CD4-positive, alpha-beta T cell (primary cell): Measurements from ENCODE around the gene PSMC6. TPM values are rescaled to one million over a fixed set of nuclear protein-coding genes. Genes with fewer than 3 reads are reported as not detected.
"Not testable (repeated sequence)": the region's sequence is repeated elsewhere in the genome, so short reads cannot be mapped to it uniquely, and the experiment has no call there.

ENCODE experiments used
- ATAC-seq: fragments of 200-7000 bp; cut with Tn5 transposase; one replicate; pipeline ENCODE4 v1.10.0; 2022; ENCODE audit warnings: mild to moderate bottlenecking; ENCODE audit not compliant: poor library complexity
- CTCF ChIA-PET: fragments of 350-600 bp; sonication (Branson Sonifier 250); formaldehyde crosslinking; loops from one replicate; lab custom pipeline; 2021; ENCODE audit warnings: antibody characterized with exemption, inconsistent platforms; lab: Charles Lee
- POLR2A ChIA-PET: fragments of 350-600 bp; sonication (Branson Sonifier 250); formaldehyde crosslinking; loops from one replicate; lab custom pipeline; 2021; ENCODE audit warnings: antibody characterized with exemption, inconsistent platforms; lab: Charles Lee
- DNase-seq, 14 experiments: peaks; one replicate each; pipeline ENCODE4 v3.0.0-alpha.2; 2013 to 2020; ENCODE audit warnings: mixed read lengths in 2 of 14
- H3K27ac ChIP-seq, 2 donors: one replicate each; pipeline versions ENCODE4 v1.5.1 to v1.7.0; 2013; ENCODE audit warnings: low read length in 2 of 2, low read depth in 1 of 2, mild to moderate bottlenecking in 1 of 2
- H3K27me3 ChIP-seq, 2 experiments: 1 replicate in 1 of 2; 2 replicates in 1 of 2; pipeline versions ENCODE4 v1.6.1 to v1.7.0; 2013; ENCODE audit warnings: low read length in 2 of 2, control low read depth in 1 of 2, mild to moderate bottlenecking in 1 of 2, moderate library complexity in 1 of 2; ENCODE audit not compliant: insufficient read depth in 2 of 2, control insufficient read depth in 1 of 2
- H3K36me3 ChIP-seq: one replicate; pipeline ENCODE4 v1.6.1; 2013; ENCODE audit warnings: low read length, control low read depth; ENCODE audit not compliant: insufficient read depth
- H3K4me1 ChIP-seq: one replicate; pipeline ENCODE4 v1.6.1; 2013; ENCODE audit warnings: low read length, control low read depth; ENCODE audit not compliant: insufficient read depth
- H3K4me3 ChIP-seq: one replicate; pipeline ENCODE4 v1.5.1; 2013; ENCODE audit warnings: mild to moderate bottlenecking, low read length, moderate library complexity
- H3K9me3 ChIP-seq, 2 experiments: 1 replicate in 1 of 2; 2 replicates in 1 of 2; pipeline versions ENCODE4 v1.6.1 to v1.7.0; 2013; ENCODE audit warnings: low read length in 2 of 2, mild to moderate bottlenecking in 2 of 2, control low read depth in 1 of 2, moderate library complexity in 1 of 2; ENCODE audit not compliant: control insufficient read depth in 1 of 2, insufficient read depth in 1 of 2
- H3K27ac Mint-ChIP-seq: one replicate; pipeline ENCODE4 v1.8.0; 2020; ENCODE audit warnings: mixed read lengths
- H3K27me3 Mint-ChIP-seq: one replicate; pipeline ENCODE4 v1.8.0; 2021; ENCODE audit warnings: mixed read lengths
- H3K36me3 Mint-ChIP-seq: one replicate; pipeline ENCODE4 v1.8.0; 2021; ENCODE audit warnings: low read depth, mixed read lengths
- H3K4me1 Mint-ChIP-seq: one replicate; pipeline ENCODE4 v1.8.0; 2021; ENCODE audit warnings: low read depth, mixed read lengths
- H3K4me3 Mint-ChIP-seq: one replicate; pipeline ENCODE4 v1.8.0; 2020; ENCODE audit warnings: mild to moderate bottlenecking, mixed read lengths
- H3K9me3 Mint-ChIP-seq: one replicate; pipeline ENCODE4 v1.8.0; 2020; ENCODE audit warnings: mixed read lengths
- intact Hi-C, 2 experiments: fragments of 100-400 bp; cut with DNase I in 1 of 2; cut with micrococcal nuclease in 1 of 2; formaldehyde crosslinking; loops; one replicate each; pipeline versions ENCODE4 v1.15.1 to v1.9.0; 2023 to 2025; cut with DNase I, micrococcal nuclease
- total RNA-seq, 174 experiments: library from RNA in 2 of 174; stranded (reverse) in 2 of 174; gene quantifications; one replicate each; pipeline ENCODE4 v1.2.3 and lab custom pipeline; 2021 to 2026
- TF ChIP-seq, protein P1 (sequence below): fragments of 200-600 bp; IDR thresholded peaks from one replicate; pipeline ENCODE4 v1.8.0; 2022; ENCODE audit warnings: antibody characterized with exemption, mild to moderate bottlenecking

Gene PSMC6
- total RNA-seq, 2 experiments from 2014 or later: 110 to 111 TPM

DNA sequence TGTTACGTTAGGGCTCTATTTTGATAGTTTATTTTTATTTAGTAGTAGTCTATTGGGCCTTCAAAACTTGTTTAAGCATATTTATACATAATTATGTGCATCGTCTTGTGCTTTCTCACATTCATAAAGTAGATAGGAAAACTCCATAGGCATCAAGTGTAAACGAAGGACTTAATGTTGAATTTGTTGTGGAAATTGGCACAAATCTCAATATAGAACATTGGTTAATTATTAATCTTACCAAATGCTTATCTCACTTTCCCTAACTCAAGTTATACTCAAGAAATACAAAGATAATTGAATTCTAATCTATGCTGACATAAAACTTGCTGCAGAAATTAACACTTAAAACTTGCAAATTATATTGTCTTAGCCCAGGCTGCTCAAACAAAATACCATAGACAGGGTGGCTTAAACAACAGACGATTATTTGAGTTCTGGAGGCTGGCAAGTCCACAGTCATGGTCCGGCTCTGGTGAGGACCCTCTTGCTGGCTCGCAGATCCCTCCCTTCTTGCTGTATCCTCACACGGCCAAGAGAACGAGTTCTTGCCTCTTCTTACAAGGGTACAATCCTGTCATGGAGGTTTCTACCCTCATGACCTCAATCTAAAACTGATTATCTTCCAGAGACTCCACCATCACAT, 41.8 kb downstream of the PSMC6 start:
- ChIA-PET POLR2A (no interaction called here), CTCF (no interaction called here)
- intact Hi-C loops: no loop called here
- Mint-ChIP-seq H3K36me3 (peaks cover 64% of the 10 kb centered on the region), H3K4me1 (peaks cover 31% of the 10 kb centered on the region), H3K27ac (peak overlapping the region; percentile 38), H3K9me3 (no peaks in the 10 kb centered on the region), H3K27me3 (no peaks in the 10 kb centered on the region), H3K4me3 (no peak overlapping the region)
- no peak overlapping the region for H3K27ac ChIP-seq
- no peaks in the 10 kb centered on the region for H3K9me3 ChIP-seq
- TF ChIP-seq, protein P1, sequence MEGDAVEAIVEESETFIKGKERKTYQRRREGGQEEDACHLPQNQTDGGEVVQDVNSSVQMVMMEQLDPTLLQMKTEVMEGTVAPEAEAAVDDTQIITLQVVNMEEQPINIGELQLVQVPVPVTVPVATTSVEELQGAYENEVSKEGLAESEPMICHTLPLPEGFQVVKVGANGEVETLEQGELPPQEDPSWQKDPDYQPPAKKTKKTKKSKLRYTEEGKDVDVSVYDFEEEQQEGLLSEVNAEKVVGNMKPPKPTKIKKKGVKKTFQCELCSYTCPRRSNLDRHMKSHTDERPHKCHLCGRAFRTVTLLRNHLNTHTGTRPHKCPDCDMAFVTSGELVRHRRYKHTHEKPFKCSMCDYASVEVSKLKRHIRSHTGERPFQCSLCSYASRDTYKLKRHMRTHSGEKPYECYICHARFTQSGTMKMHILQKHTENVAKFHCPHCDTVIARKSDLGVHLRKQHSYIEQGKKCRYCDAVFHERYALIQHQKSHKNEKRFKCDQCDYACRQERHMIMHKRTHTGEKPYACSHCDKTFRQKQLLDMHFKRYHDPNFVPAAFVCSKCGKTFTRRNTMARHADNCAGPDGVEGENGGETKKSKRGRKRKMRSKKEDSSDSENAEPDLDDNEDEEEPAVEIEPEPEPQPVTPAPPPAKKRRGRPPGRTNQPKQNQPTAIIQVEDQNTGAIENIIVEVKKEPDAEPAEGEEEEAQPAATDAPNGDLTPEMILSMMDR: no peak
- no peaks in the 10 kb centered on the region for H3K27me3 ChIP-seq
- no peak for ATAC-seq
- H3K4me1 ChIP-seq: peaks cover 9% of the 10 kb centered on the region
- no peak overlapping the region for H3K4me3 ChIP-seq
- peaks cover 65% of the 10 kb centered on the region for H3K36me3 ChIP-seq
- DNase-seq: no peak

DNA sequence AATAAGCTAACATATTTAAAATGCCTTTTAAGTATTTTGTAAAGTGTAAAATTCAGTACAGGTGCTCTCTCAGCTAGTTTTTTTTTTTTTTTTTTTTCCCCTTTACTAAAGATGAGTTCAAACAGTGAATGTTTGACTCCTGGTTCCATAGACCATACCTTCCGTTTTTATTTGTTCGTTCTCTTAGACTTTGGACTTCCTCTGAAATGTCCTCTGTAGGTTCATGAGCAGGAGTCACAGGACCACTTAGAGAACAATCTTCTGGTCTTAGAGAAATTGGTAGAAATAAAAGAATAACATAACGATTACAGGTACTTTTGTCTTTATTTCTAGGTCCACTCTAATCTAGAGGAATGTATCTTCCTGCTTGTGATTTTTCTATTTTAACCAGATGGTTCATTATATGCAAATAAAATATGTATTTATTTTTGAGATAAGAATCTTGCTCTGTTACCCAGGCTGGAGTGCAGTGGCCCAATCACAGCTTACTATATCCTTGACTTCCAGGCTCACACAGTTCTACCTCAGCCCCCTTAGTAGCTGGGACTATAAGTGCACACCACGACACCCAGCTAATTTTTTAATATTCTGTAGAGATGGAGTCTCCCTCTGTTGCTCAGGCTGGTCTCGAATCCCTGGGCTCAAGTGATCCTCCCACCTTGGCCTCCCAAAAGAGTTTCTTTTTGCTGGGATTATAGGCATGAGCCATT, 48.8 kb downstream of the PSMC6 start:
- no peaks in the 10 kb centered on the region for H3K4me1 ChIP-seq
- H3K27me3 ChIP-seq: no peaks in the 10 kb centered on the region
- no peak for ATAC-seq
- no peak overlapping the region for H3K27ac ChIP-seq
- TF ChIP-seq, protein P1: no peak
- no peak for DNase-seq
- Mint-ChIP-seq H3K4me3 (no peak overlapping the region), H3K9me3 (no peaks in the 10 kb centered on the region), H3K27ac (no peak overlapping the region), H3K27me3 (no peaks in the 10 kb centered on the region), H3K36me3 (peaks cover 46% of the 10 kb centered on the region), H3K4me1 (no peaks in the 10 kb centered on the region)
- no peak overlapping the region for H3K4me3 ChIP-seq
- H3K9me3 ChIP-seq: no peaks in the 10 kb centered on the region
- H3K36me3 ChIP-seq: peaks cover 37% of the 10 kb centered on the region
- intact Hi-C loops: no loop called here
- ChIA-PET POLR2A (interaction anchor here (1.6 kb wide), 1 partner anchor 25 kb away, joined by 3 read pairs; no protein-coding TSS in a partner anchor), CTCF (interaction anchor here (0.6 kb wide), 1 partner anchor 32 kb away, joined by 3 read pairs; no protein-coding TSS in a partner anchor)

DNA sequence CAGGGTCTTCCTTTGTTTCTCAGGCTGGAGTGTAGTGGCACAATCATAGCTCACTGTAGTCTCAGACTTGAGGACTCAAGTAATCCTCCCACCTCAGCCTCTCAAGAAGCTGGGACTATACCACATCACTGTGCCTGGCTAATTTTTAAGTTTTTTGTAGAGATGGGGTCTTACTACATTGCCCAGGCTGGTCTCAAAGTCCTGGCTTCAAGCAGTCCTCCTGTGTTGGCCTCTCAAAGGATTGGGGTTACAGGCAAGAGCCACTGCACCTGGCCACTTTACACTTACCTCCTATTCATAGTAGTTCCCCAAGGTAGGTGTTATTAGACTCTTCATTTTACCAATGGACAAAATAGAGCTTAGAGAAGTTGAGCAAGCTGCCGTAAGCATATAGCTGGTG, 52.1 kb downstream of the PSMC6 start:
- peaks cover 17% of the 10 kb centered on the region for H3K4me1 Mint-ChIP-seq
- Histone ChIP-seq H3K36me3 (peaks cover 31% of the 10 kb centered on the region), H3K4me1 (peaks cover 3% of the 10 kb centered on the region), H3K9me3 (no peaks in the 10 kb centered on the region), H3K27me3 (no peaks in the 10 kb centered on the region), H3K27ac (no peak overlapping the region), H3K4me3 (no peak overlapping the region)
- no peak for DNase-seq
- CTCF ChIA-PET: interaction anchor here (1.2 kb wide), 1 partner anchor 9 kb away, joined by 4 read pairs; no protein-coding TSS in a partner anchor
- no peak overlapping the region for H3K27ac Mint-ChIP-seq
- TF ChIP-seq, protein P1: no peak
- no peaks in the 10 kb centered on the region for H3K27me3 Mint-ChIP-seq
- no peaks in the 10 kb centered on the region for H3K9me3 Mint-ChIP-seq
- no peak for ATAC-seq
- no peak overlapping the region for H3K4me3 Mint-ChIP-seq
- H3K36me3 Mint-ChIP-seq: peaks cover 60% of the 10 kb centered on the region
- POLR2A ChIA-PET: interaction anchor here (1.2 kb wide), 1 partner anchor 17 kb away, joined by 5 read pairs; no protein-coding TSS in a partner anchor
- intact Hi-C loops: loop anchor here in 1 of 2 experiments (2.0 kb wide), 1 partner anchor 14 kb away; no protein-coding TSS in a partner anchor

DNA sequence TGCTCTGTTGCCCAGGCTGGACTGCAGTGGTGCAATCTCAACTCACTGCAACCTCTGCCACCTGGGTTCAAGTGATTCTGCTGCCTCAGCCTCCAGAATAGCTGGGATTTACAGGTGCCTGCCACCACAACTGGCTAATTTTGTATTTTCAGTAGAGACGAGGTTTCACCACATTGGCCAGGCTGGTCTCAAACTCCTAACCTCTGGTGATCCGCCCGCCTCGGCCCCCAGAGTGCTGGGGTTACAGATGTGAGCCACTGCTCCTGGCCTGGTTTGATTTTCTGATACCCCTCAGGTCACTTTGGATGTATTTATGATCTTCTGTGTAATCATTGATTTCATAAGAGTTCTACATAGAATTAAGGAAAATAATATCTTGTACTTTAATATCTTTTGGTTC, 55.9 kb downstream of the PSMC6 start:
- ATAC-seq, H3K4me3 ChIP-seq, H3K4me1 ChIP-seq, H3K9me3 Mint-ChIP-seq, H3K4me3 Mint-ChIP-seq, H3K9me3 ChIP-seq, H3K27ac ChIP-seq, H3K27me3 Mint-ChIP-seq, DNase-seq, H3K27me3 ChIP-seq, intact Hi-C loops: not testable (repeated sequence)
- peaks cover 76% of the 10 kb centered on the region for H3K36me3 Mint-ChIP-seq
- ChIA-PET POLR2A (interaction anchor here (1.9 kb wide), 1 partner anchor 20 kb away, joined by 10 read pairs; no protein-coding TSS in a partner anchor), CTCF (interaction anchor here (1.2 kb wide), 1 partner anchor 198 kb away, joined by 3 read pairs; no protein-coding TSS in a partner anchor)
- H3K36me3 ChIP-seq: peaks cover 57% of the 10 kb centered on the region
- H3K4me1 Mint-ChIP-seq: peaks cover 20% of the 10 kb centered on the region
- peak overlapping the region; percentile 50 for H3K27ac Mint-ChIP-seq
